H1 (cell line): ENCODE measurements around the gene RTF1. TPM values are rescaled to one million over a fixed set of nuclear protein-coding genes. Genes with fewer than 3 reads are reported as not detected.

ENCODE experiments used
- CTCF ChIA-PET: fragments of 300-600 bp; sonication (Branson Sonifier 250); formaldehyde crosslinking; loops from one replicate; lab custom pipeline; 2021; ENCODE audit not compliant: partially characterized antibody; lab: Charles Lee
- POLR2A ChIA-PET: fragments of 300-600 bp; sonication (Branson Sonifier 250); formaldehyde crosslinking; loops from one replicate; lab custom pipeline; 2021; ENCODE audit warnings: inconsistent platforms; ENCODE audit not compliant: partially characterized antibody; lab: Charles Lee
- DNase-seq, 2 experiments: peaks; one replicate each; pipeline versions ENCODE4 v3.0.0 to v3.0.0-alpha.2; 2010 to 2022; ENCODE audit warnings: low spot score in 2 of 2, low read depth in 1 of 2, mixed read lengths in 1 of 2
- FAIRE-seq: peaks from 2 replicates; lab custom pipeline; 2011; peaks lifted over from hg19 to GRCh38; lab: Jason Lieb, UNC
- H2AFZ ChIP-seq: 2 replicates; pipeline ENCODE4 v1.8.1; 2012; ENCODE audit warnings: low read length, inconsistent platforms
- H2AK5ac ChIP-seq: 2 replicates; pipeline ENCODE4 v1.6.1; 2013; ENCODE audit warnings: low read depth, low read length
- H2BK120ac ChIP-seq: replicated peaks from 2 replicates; pipeline ENCODE3; 2013; ENCODE audit warnings: low read depth, low read length, inconsistent platforms
- H2BK12ac ChIP-seq: 2 replicates; pipeline ENCODE4 v1.6.1; 2013; ENCODE audit warnings: low read depth, low read length
- H2BK15ac ChIP-seq: 2 replicates; pipeline ENCODE4 v1.6.1; 2013; ENCODE audit warnings: low read length
- H2BK20ac ChIP-seq: 2 replicates; pipeline ENCODE4 v1.6.1; 2013; ENCODE audit warnings: low read length
- H2BK5ac ChIP-seq: 2 replicates; pipeline ENCODE4 v1.6.1; 2013; ENCODE audit warnings: low read depth, low read length
- H3K14ac ChIP-seq: 2 replicates; pipeline ENCODE4 v1.6.1; 2013; ENCODE audit warnings: inconsistent platforms; ENCODE audit not compliant: insufficient read length
- H3K18ac ChIP-seq: 2 replicates; pipeline ENCODE4 v1.6.1; 2013; ENCODE audit warnings: low read length; ENCODE audit errors: extremely low read depth
- H3K23ac ChIP-seq: 2 replicates; pipeline ENCODE4 v1.6.1; 2013; ENCODE audit warnings: inconsistent platforms; ENCODE audit not compliant: insufficient read length
- H3K23me2 ChIP-seq: 2 replicates; pipeline ENCODE4 v1.6.1; 2013; ENCODE audit warnings: low read depth, low read length
- H3K27ac ChIP-seq: 2 replicates; pipeline ENCODE4 v1.6.1; 2011; ENCODE audit warnings: low read depth, low read length, inconsistent platforms
- H3K27me3 ChIP-seq, 4 experiments: replicated peaks in 1 of 4; 1 replicate in 1 of 4; 2 replicates in 3 of 4; pipeline versions ENCODE4 v1.6.1 to v1.8.1; 2011 to 2013; ENCODE audit warnings: low read length in 3 of 4, mild to moderate bottlenecking in 3 of 4, inconsistent platforms in 2 of 4, mixed read lengths in 2 of 4, moderate library complexity in 1 of 4; ENCODE audit not compliant: control insufficient read depth in 3 of 4, insufficient read depth in 3 of 4; ENCODE audit errors: extremely low read depth in 1 of 4
- H3K36me3 ChIP-seq, 4 experiments: 2 replicates each; pipeline versions ENCODE4 v1.6.1 to v1.8.1; 2011 to 2013; ENCODE audit warnings: mild to moderate bottlenecking in 4 of 4, low read length in 3 of 4, moderate library complexity in 2 of 4, control low read depth in 1 of 4, inconsistent platforms in 1 of 4; ENCODE audit not compliant: insufficient read depth in 4 of 4, control insufficient read depth in 2 of 4
- H3K4ac ChIP-seq: replicated peaks from 2 replicates; pipeline ENCODE3; 2013; ENCODE audit warnings: low read length, low read depth, mixed read lengths, inconsistent platforms; ENCODE audit not compliant: insufficient read length
- H3K4me1 ChIP-seq, 4 experiments: replicated peaks in 1 of 4; 1 replicate in 1 of 4; 2 replicates in 3 of 4; pipeline versions ENCODE4 v1.6.1 to v1.8.1; 2011 to 2013; ENCODE audit warnings: low read length in 3 of 4, inconsistent platforms in 2 of 4, mixed read lengths in 1 of 4; ENCODE audit not compliant: insufficient read depth in 4 of 4, control insufficient read depth in 3 of 4
- H3K4me2 ChIP-seq, 2 experiments: 2 replicates each; pipeline versions ENCODE4 v1.6.1 to v1.8.1; 2011 to 2013; ENCODE audit warnings: low read depth in 2 of 2, low read length in 2 of 2, control low read depth in 1 of 2, inconsistent platforms in 1 of 2, mild to moderate bottlenecking in 1 of 2; ENCODE audit not compliant: insufficient read depth in 1 of 2
- H3K4me3 ChIP-seq, 4 experiments: fragments of 200-600, 300-600 bp in 1 of 4; sonication (generic), shearing (Covaris generic), sonication (Bioruptor Twin) in 1 of 4; 2 replicates each; pipeline versions ENCODE4 v1.5.1 to v1.8.1; 2011 to 2016; ENCODE audit warnings: low read length in 4 of 4, low read depth in 3 of 4, control low read depth in 2 of 4, inconsistent platforms in 2 of 4, mild to moderate bottlenecking in 2 of 4, mixed read lengths in 1 of 4, moderate library complexity in 1 of 4; ENCODE audit not compliant: insufficient read depth in 2 of 4; ENCODE audit errors: extremely low read depth in 1 of 4
- H3K56ac ChIP-seq: replicated peaks from 2 replicates; pipeline ENCODE3; 2013; ENCODE audit warnings: low read depth, mild to moderate bottlenecking, mixed read lengths, low read length, inconsistent platforms; ENCODE audit not compliant: insufficient read length
- H3K79me1 ChIP-seq: 2 replicates; pipeline ENCODE4 v1.6.1; 2013; ENCODE audit warnings: low read depth, low read length, control low read depth
- H3K79me2 ChIP-seq, 2 experiments: 2 replicates each; pipeline versions ENCODE4 v1.6.1 to v1.8.1; 2012 to 2013; ENCODE audit warnings: low read length in 2 of 2, mild to moderate bottlenecking in 2 of 2, inconsistent platforms in 1 of 2; ENCODE audit not compliant: insufficient read depth in 2 of 2, control insufficient read depth in 1 of 2
- H3K9ac ChIP-seq, 4 experiments: replicated peaks in 1 of 4; 1 replicate in 1 of 4; 2 replicates in 3 of 4; pipeline versions ENCODE4 v1.6.1 to v1.8.1; 2011 to 2013; ENCODE audit warnings: low read depth in 3 of 4, low read length in 3 of 4, control low read depth in 2 of 4, mild to moderate bottlenecking in 2 of 4, moderate library complexity in 2 of 4, inconsistent platforms in 1 of 4; ENCODE audit errors: extremely low read depth in 1 of 4
- H3K9me3 ChIP-seq, 2 experiments: 2 replicates each; pipeline versions ENCODE4 v1.6.1 to v1.8.1; 2012 to 2013; ENCODE audit warnings: mild to moderate bottlenecking in 2 of 2, moderate library complexity in 2 of 2, control low read depth in 1 of 2, inconsistent platforms in 1 of 2, low read depth in 1 of 2, low read length in 1 of 2, mixed read lengths in 1 of 2; ENCODE audit not compliant: insufficient read depth in 2 of 2
- H4K20me1 ChIP-seq, 2 experiments: replicated peaks in 1 of 2; 2 replicates each; pipeline versions ENCODE3 to v1.8.1; 2011 to 2013; ENCODE audit warnings: inconsistent platforms in 2 of 2, low read length in 2 of 2, mild to moderate bottlenecking in 1 of 2; ENCODE audit not compliant: insufficient read depth in 2 of 2, control insufficient read depth in 1 of 2
- H4K5ac ChIP-seq: 2 replicates; pipeline ENCODE4 v1.6.1; 2013; ENCODE audit warnings: low read length, low read depth, mixed read lengths, inconsistent platforms; ENCODE audit not compliant: insufficient read length
- H4K8ac ChIP-seq: 2 replicates; pipeline ENCODE4 v1.8.0; 2013; ENCODE audit warnings: mild to moderate bottlenecking, moderate library complexity, low read length, inconsistent platforms; ENCODE audit not compliant: insufficient read depth; ENCODE audit errors: extremely low read depth
- H4K91ac ChIP-seq: replicated peaks from 2 replicates; pipeline ENCODE3; 2013; ENCODE audit warnings: low read length, mixed read lengths, inconsistent platforms; ENCODE audit not compliant: insufficient read length
- ATF2 ChIP-seq: IDR thresholded peaks from 2 replicates; pipeline ENCODE4 v1.6.1; 2012; ENCODE audit warnings: low read length, inconsistent platforms
- BACH1 ChIP-seq: IDR thresholded peaks from 2 replicates; pipeline ENCODE4 v1.6.1; 2012; ENCODE audit warnings: low read length, improper control_type of control experiment
- CBX8 ChIP-seq: fragments of 300-800, 300-1000 bp; sonication (generic); IDR thresholded peaks from 2 replicates; pipeline ENCODE4 v1.7.1; 2016; ENCODE audit warnings: low read depth, low read length, borderline replicate concordance
- CREB1 ChIP-seq: IDR thresholded peaks from 2 replicates; pipeline ENCODE4 v1.6.1; 2012; ENCODE audit warnings: inconsistent platforms
- CTCF ChIP-seq, 3 experiments: IDR thresholded peaks; 1 replicate in 2 of 3; 2 replicates in 1 of 3; pipeline versions ENCODE4 v1.5.1 to v1.6.1; 2011; ENCODE audit warnings: low read length in 3 of 3, mild to moderate bottlenecking in 3 of 3, inconsistent platforms in 2 of 3, low read depth in 1 of 3, moderate library complexity in 1 of 3; ENCODE audit not compliant: insufficient read depth in 1 of 3; ENCODE audit errors: control extremely low read depth in 1 of 3
- EP300 ChIP-seq, 2 experiments: IDR thresholded peaks; 1 replicate in 1 of 2; 2 replicates in 1 of 2; pipeline ENCODE4 v1.6.1; 2011 to 2012; ENCODE audit warnings: low read depth in 2 of 2, low read length in 2 of 2, mild to moderate bottlenecking in 2 of 2, borderline replicate concordance in 1 of 2, inconsistent platforms in 1 of 2, moderate library complexity in 1 of 2
- JUN ChIP-seq: IDR thresholded peaks from 2 replicates; pipeline ENCODE4 v1.6.1; 2011; ENCODE audit warnings: low read depth, mild to moderate bottlenecking, improper control_type of control experiment, low read length
- KDM5A ChIP-seq: fragments of 200-600 bp; IDR thresholded peaks from 2 replicates; pipeline ENCODE4 v1.7.1; 2012; ENCODE audit warnings: mild to moderate bottlenecking, low read length, inconsistent platforms, mixed read lengths
- SAP30 ChIP-seq: fragments of 300-600 bp; sonication (generic); IDR thresholded peaks from 2 replicates; pipeline ENCODE4 v1.7.1; 2012; ENCODE audit warnings: low read length, moderate library complexity, mild to moderate bottlenecking, inconsistent platforms; ENCODE audit not compliant: insufficient read depth, insufficient replicate concordance
- WGBS, 2 experiments: shearing (Covaris generic) in 1 of 2; methylation state at CpG; one replicate each; pipeline versions ENCODE4 v1.1.6 to v1.1.7; 2013 to 2015; ENCODE audit warnings: low lambda C conversion rate in 2 of 2, mixed read lengths in 2 of 2, inconsistent platforms in 1 of 2, low coverage in 1 of 2, missing lambda C conversion rate in 1 of 2; ENCODE audit not compliant: insufficient replicate concordance in 2 of 2, insufficient coverage in 1 of 2, insufficient read length in 1 of 2; ENCODE audit errors: extremely low coverage in 1 of 2, missing lambda C conversion rate in 1 of 2; 5-methylcytosine and 5-hydroxymethylcytosine counted together
- polyA plus RNA-seq, 7 experiments: library from polyadenylated mRNA; depleted of rRNA in 3 of 7; stranded (reverse) in 5 of 7; unstranded in 2 of 7; fragments of >200 nt in 5 of 7; fragments of 200-250 nt in 2 of 7; gene quantifications; 1 replicate in 5 of 7; 2 replicates in 1 of 7; 4 replicates in 1 of 7; pipeline versions ENCODE4 v1.2.1 to v1.2.3, GENCODE V29; 2011 to 2013; ENCODE audit warnings: missing spikeins in 2 of 7, mixed read lengths in 2 of 7
- total RNA-seq: library from RNA; stranded (reverse); fragmentation: NEBNext Ultra II Directional; extraction: Animal tissue kit (Norgen Biotek cat#: 25700); gene quantifications from 2 replicates; pipeline ENCODE4 v1.2.1, GENCODE V29; 2021

Gene RTF1
- total and polyA plus RNA-seq, 2 of the 8 experiments (the other 6 are each of a cell fraction or from before 2014, with no cell fraction given), result 22.6 to 47.7 TPM

- Histone ChIP-seq H3K56ac (no peak overlapping the region), H2BK12ac (no peak overlapping the region), H3K9me3 (no peaks in the 10 kb centered on the region), H3K23ac (no peak overlapping the region), H2AFZ (no peak overlapping the region), H3K14ac (no peak overlapping the region), H3K27me3 (peaks cover 4 to 7% (median 5%) of the 10 kb centered on the region in 4 experiments), H2AK5ac (no peak overlapping the region), H3K79me2 (no peaks in the 10 kb centered on the region), H3K9ac (no peak overlapping the region), H3K4me2 (no peak overlapping the region), H3K4me1 (no peaks in the 10 kb centered on the region; a peak in 1 of 7 replicates), H4K20me1 (peaks cover 0 to 3% of the 10 kb centered on the region in 2 experiments), H2BK5ac (no peak overlapping the region), H4K91ac (no peak overlapping the region), H3K23me2 (peaks cover 4% of the 10 kb centered on the region; the same call in 1 of the 2 replicates), H3K36me3 (peaks cover 0 to 12% (median under 1%) of the 10 kb centered on the region in 4 experiments; a peak in 2 of 8 replicates), H2BK15ac (no peak overlapping the region), H3K27ac (no peak overlapping the region), H4K8ac (no peak overlapping the region), H3K18ac (no peak overlapping the region), H2BK120ac (no peak overlapping the region), H2BK20ac (no peak overlapping the region), H3K4me3 (no peak overlapping the region), H4K5ac (no peak overlapping the region), H3K4ac (no peak overlapping the region), H3K79me1 (no peaks in the 10 kb centered on the region)
- FAIRE-seq, result no peak
- 91% methylated on average over 26 of the region's 43 CpGs; no CpG with 5 or more reads in 1 of the 2 experiments for WGBS, 2 experiments
- CTCF ChIA-PET, result no interaction called here
- DNase-seq, result no peak
- POLR2A ChIA-PET, result interaction anchor here (1.1 kb wide), 1 partner anchor 21 kb away, joined by 4 read pairs; no protein-coding TSS in a partner anchor
- no peak for TF ChIP-seq CBX8
- no peak for TF ChIP-seq KDM5A
- no peak for TF ChIP-seq CTCF (IDR thresholded peaks at IDR 0.05; ENCODE audit: control extremely low read depth in 1 of 3, insufficient read depth in 1 of 3, low read depth in 1 of 3, low read length in 3 of 3)
- no peak for TF ChIP-seq ATF2
- no peak for TF ChIP-seq EP300 (IDR thresholded peaks at IDR 0.05; ENCODE audit: borderline replicate concordance in 1 of 2, low read depth in 2 of 2, low read length in 2 of 2)
- TF ChIP-seq CREB1, result no peak
- TF ChIP-seq SAP30, result no peak
- TF ChIP-seq BACH1, result no peak
- TF ChIP-seq JUN, result no peak
These were observed 69.4 kb downstream of the RTF1 start for GRCh38 chr15:41486286-41486685.
